CD4-positive, alpha-beta T cell (primary cell): ENCODE measurements around the gene NACC2. TPM values are rescaled to one million over a fixed set of nuclear protein-coding genes. Genes with fewer than 3 reads are reported as not detected.
A peak's percentile ranks its signal among the peaks of the same experiment; 100 is the strongest.
"Not testable (repeated sequence)": the region's sequence is repeated elsewhere in the genome, so short reads cannot be mapped to it uniquely, and the experiment has no call there.

ENCODE experiments used
- ATAC-seq: fragments of 200-7000 bp; cut with Tn5 transposase; one replicate; pipeline ENCODE4 v1.10.0; 2022; ENCODE audit warnings: mild to moderate bottlenecking; ENCODE audit not compliant: poor library complexity
- CTCF ChIA-PET: fragments of 350-600 bp; sonication (Branson Sonifier 250); formaldehyde crosslinking; loops from one replicate; lab custom pipeline; 2021; ENCODE audit warnings: antibody characterized with exemption, inconsistent platforms; lab: Charles Lee
- POLR2A ChIA-PET: fragments of 350-600 bp; sonication (Branson Sonifier 250); formaldehyde crosslinking; loops from one replicate; lab custom pipeline; 2021; ENCODE audit warnings: antibody characterized with exemption, inconsistent platforms; lab: Charles Lee
- DNase-seq, 14 experiments: peaks; one replicate each; pipeline ENCODE4 v3.0.0-alpha.2; 2013 to 2020; ENCODE audit warnings: mixed read lengths in 2 of 14
- H3K27ac ChIP-seq, 2 donors: one replicate each; pipeline versions ENCODE4 v1.5.1 to v1.7.0; 2013; ENCODE audit warnings: low read length in 2 of 2, low read depth in 1 of 2, mild to moderate bottlenecking in 1 of 2
- H3K27me3 ChIP-seq, 2 experiments: 1 replicate in 1 of 2; 2 replicates in 1 of 2; pipeline versions ENCODE4 v1.6.1 to v1.7.0; 2013; ENCODE audit warnings: low read length in 2 of 2, control low read depth in 1 of 2, mild to moderate bottlenecking in 1 of 2, moderate library complexity in 1 of 2; ENCODE audit not compliant: insufficient read depth in 2 of 2, control insufficient read depth in 1 of 2
- H3K36me3 ChIP-seq: one replicate; pipeline ENCODE4 v1.6.1; 2013; ENCODE audit warnings: low read length, control low read depth; ENCODE audit not compliant: insufficient read depth
- H3K4me1 ChIP-seq: one replicate; pipeline ENCODE4 v1.6.1; 2013; ENCODE audit warnings: low read length, control low read depth; ENCODE audit not compliant: insufficient read depth
- H3K4me3 ChIP-seq: one replicate; pipeline ENCODE4 v1.5.1; 2013; ENCODE audit warnings: mild to moderate bottlenecking, low read length, moderate library complexity
- H3K9me3 ChIP-seq, 2 experiments: 1 replicate in 1 of 2; 2 replicates in 1 of 2; pipeline versions ENCODE4 v1.6.1 to v1.7.0; 2013; ENCODE audit warnings: low read length in 2 of 2, mild to moderate bottlenecking in 2 of 2, control low read depth in 1 of 2, moderate library complexity in 1 of 2; ENCODE audit not compliant: control insufficient read depth in 1 of 2, insufficient read depth in 1 of 2
- H3K27ac Mint-ChIP-seq: one replicate; pipeline ENCODE4 v1.8.0; 2020; ENCODE audit warnings: mixed read lengths
- H3K27me3 Mint-ChIP-seq: one replicate; pipeline ENCODE4 v1.8.0; 2021; ENCODE audit warnings: mixed read lengths
- H3K36me3 Mint-ChIP-seq: one replicate; pipeline ENCODE4 v1.8.0; 2021; ENCODE audit warnings: low read depth, mixed read lengths
- H3K4me1 Mint-ChIP-seq: one replicate; pipeline ENCODE4 v1.8.0; 2021; ENCODE audit warnings: low read depth, mixed read lengths
- H3K4me3 Mint-ChIP-seq: one replicate; pipeline ENCODE4 v1.8.0; 2020; ENCODE audit warnings: mild to moderate bottlenecking, mixed read lengths
- H3K9me3 Mint-ChIP-seq: one replicate; pipeline ENCODE4 v1.8.0; 2020; ENCODE audit warnings: mixed read lengths
- intact Hi-C, 2 experiments: fragments of 100-400 bp; cut with DNase I in 1 of 2; cut with micrococcal nuclease in 1 of 2; formaldehyde crosslinking; loops; one replicate each; pipeline versions ENCODE4 v1.15.1 to v1.9.0; 2023 to 2025; cut with DNase I, micrococcal nuclease
- total RNA-seq, 174 experiments: library from RNA in 2 of 174; stranded (reverse) in 2 of 174; gene quantifications; one replicate each; pipeline ENCODE4 v1.2.3 and lab custom pipeline; 2021 to 2026
- TF ChIP-seq, protein P1 (sequence below): fragments of 200-600 bp; IDR thresholded peaks from one replicate; pipeline ENCODE4 v1.8.0; 2022; ENCODE audit warnings: antibody characterized with exemption, mild to moderate bottlenecking

Gene NACC2
- total RNA-seq, 2 experiments from 2014 or later: 2.1 to 2.7 TPM

GRCh38 chr9:136075134-136075841 lies 19.8 kb downstream of the NACC2 start:
- TF ChIP-seq, protein P1, sequence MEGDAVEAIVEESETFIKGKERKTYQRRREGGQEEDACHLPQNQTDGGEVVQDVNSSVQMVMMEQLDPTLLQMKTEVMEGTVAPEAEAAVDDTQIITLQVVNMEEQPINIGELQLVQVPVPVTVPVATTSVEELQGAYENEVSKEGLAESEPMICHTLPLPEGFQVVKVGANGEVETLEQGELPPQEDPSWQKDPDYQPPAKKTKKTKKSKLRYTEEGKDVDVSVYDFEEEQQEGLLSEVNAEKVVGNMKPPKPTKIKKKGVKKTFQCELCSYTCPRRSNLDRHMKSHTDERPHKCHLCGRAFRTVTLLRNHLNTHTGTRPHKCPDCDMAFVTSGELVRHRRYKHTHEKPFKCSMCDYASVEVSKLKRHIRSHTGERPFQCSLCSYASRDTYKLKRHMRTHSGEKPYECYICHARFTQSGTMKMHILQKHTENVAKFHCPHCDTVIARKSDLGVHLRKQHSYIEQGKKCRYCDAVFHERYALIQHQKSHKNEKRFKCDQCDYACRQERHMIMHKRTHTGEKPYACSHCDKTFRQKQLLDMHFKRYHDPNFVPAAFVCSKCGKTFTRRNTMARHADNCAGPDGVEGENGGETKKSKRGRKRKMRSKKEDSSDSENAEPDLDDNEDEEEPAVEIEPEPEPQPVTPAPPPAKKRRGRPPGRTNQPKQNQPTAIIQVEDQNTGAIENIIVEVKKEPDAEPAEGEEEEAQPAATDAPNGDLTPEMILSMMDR: no peak
- Mint-ChIP-seq H3K4me1 (peaks cover 8% of the 10 kb centered on the region), H3K27ac (no peak overlapping the region), H3K36me3 (peaks cover 4% of the 10 kb centered on the region), H3K4me3 (no peak overlapping the region), H3K9me3 (no peaks in the 10 kb centered on the region), H3K27me3 (no peaks in the 10 kb centered on the region)
- H3K9me3 ChIP-seq: no peaks in the 10 kb centered on the region
- no peaks in the 10 kb centered on the region for H3K27me3 ChIP-seq
- intact Hi-C loops: no loop called here
- DNase-seq (no peak), ATAC-seq (no peak)
- H3K27ac ChIP-seq: no peak overlapping the region
- CTCF ChIA-PET: no interaction called here
- H3K4me3 ChIP-seq: no peak overlapping the region
- POLR2A ChIA-PET: no interaction called here
- H3K36me3 ChIP-seq: peaks cover 3% of the 10 kb centered on the region
- H3K4me1 ChIP-seq: peaks cover 26% of the 10 kb centered on the region

GRCh38 chr9:136074706-136075105 lies 20.4 kb downstream of the NACC2 start:
- DNase-seq: no peak
- H3K27me3 Mint-ChIP-seq: no peaks in the 10 kb centered on the region
- TF ChIP-seq, protein P1: no peak
- CTCF ChIA-PET: no interaction called here
- H3K27ac Mint-ChIP-seq: no peak overlapping the region
- intact Hi-C loops: no loop called here
- H3K4me3 Mint-ChIP-seq: no peak overlapping the region
- POLR2A ChIA-PET: no interaction called here
- Histone ChIP-seq H3K9me3 (no peaks in the 10 kb centered on the region), H3K27me3 (no peaks in the 10 kb centered on the region), H3K36me3 (peaks cover 3% of the 10 kb centered on the region), H3K4me1 (peaks cover 21% of the 10 kb centered on the region), H3K4me3 (no peak overlapping the region), H3K27ac (no peak overlapping the region)
- no peaks in the 10 kb centered on the region for H3K9me3 Mint-ChIP-seq
- H3K4me1 Mint-ChIP-seq: peaks cover 8% of the 10 kb centered on the region
- H3K36me3 Mint-ChIP-seq: peaks cover 4% of the 10 kb centered on the region
- no peak for ATAC-seq

- no peak overlapping the region for H3K27ac Mint-ChIP-seq
- peak in 1 of 14 experiments; percentile 16 for DNase-seq
- TF ChIP-seq, protein P1: no peak
- H3K27me3 Mint-ChIP-seq: no peaks in the 10 kb centered on the region
- Histone ChIP-seq H3K27me3 (no peaks in the 10 kb centered on the region), H3K9me3 (peaks cover 0 to 9% of the 10 kb centered on the region in 2 experiments), H3K4me1 (peaks cover 3% of the 10 kb centered on the region), H3K36me3 (peaks cover 8% of the 10 kb centered on the region), H3K27ac (no peak overlapping the region), H3K4me3 (no peak overlapping the region)
- H3K36me3 Mint-ChIP-seq: peaks cover 18% of the 10 kb centered on the region
- no peaks in the 10 kb centered on the region for H3K9me3 Mint-ChIP-seq
- H3K4me1 Mint-ChIP-seq: no peaks in the 10 kb centered on the region
- POLR2A ChIA-PET: no interaction called here
- no peak overlapping the region for H3K4me3 Mint-ChIP-seq
- ATAC-seq: no peak
- CTCF ChIA-PET: no interaction called here
- intact Hi-C loops: no loop called here
These were observed 32.2 kb downstream of the NACC2 start for GRCh38 chr9:136062657-136063439.

- H3K4me1 ChIP-seq, H3K27ac Mint-ChIP-seq, CTCF ChIA-PET, DNase-seq, H3K4me3 Mint-ChIP-seq, H3K4me3 ChIP-seq, H3K27me3 ChIP-seq, H3K36me3 ChIP-seq, intact Hi-C loops, H3K27me3 Mint-ChIP-seq, H3K27ac ChIP-seq, H3K9me3 ChIP-seq, H3K9me3 Mint-ChIP-seq, H3K4me1 Mint-ChIP-seq, POLR2A ChIA-PET, ATAC-seq: not testable (repeated sequence)
- peaks cover 18% of the 10 kb centered on the region for H3K36me3 Mint-ChIP-seq
These were observed 33.2 kb downstream of the NACC2 start for GRCh38 chr9:136061916-136062315.
